NCI-H128 (cell line): ENCODE data around the gene LPP.

ENCODE experiments used
- DNase-seq: peaks from one replicate; lab custom pipeline; 2025; ENCODE audit not compliant: unreplicated experiment; lab: John Stamatoyannopoulos, UW

The LPP gene

GRCh38 chr3:188759336-188760005 lies 605.5 kb downstream of the LPP start:
- DNase-seq = no peak

GRCh38 chr3:188760408-188760807 lies 606.5 kb downstream of the LPP start:
- DNase-seq = no peak

GRCh38 chr3:188761439-188761838 lies 607.5 kb downstream of the LPP start:
- no peak for DNase-seq

GRCh38 chr3:188761964-188762363 lies 608.0 kb downstream of the LPP start:
- DNase-seq = no peak

- DNase-seq = no peak
These were observed 610.7 kb downstream of the LPP start for GRCh38 chr3:188764609-188765008.

GRCh38 chr3:188769831-188770230 lies 615.9 kb downstream of the LPP start:
- no peak for DNase-seq

- no peak for DNase-seq
These were observed 618.9 kb downstream of the LPP start for GRCh38 chr3:188772886-188773285.

- no peak for DNase-seq
These were observed 621.5 kb downstream of the LPP start for GRCh38 chr3:188775412-188775811.

GRCh38 chr3:188776447-188776846 lies 622.5 kb downstream of the LPP start:
- DNase-seq = no peak

GRCh38 chr3:188778091-188778852 lies 624.3 kb downstream of the LPP start:
- no peak for DNase-seq

GRCh38 chr3:188779281-188779980 lies 625.5 kb downstream of the LPP start:
- no peak for DNase-seq

- DNase-seq = no peak
These were observed 626.5 kb downstream of the LPP start for GRCh38 chr3:188780193-188781147.

GRCh38 chr3:188782613-188783124 lies 628.7 kb downstream of the LPP start:
- DNase-seq = no peak

GRCh38 chr3:188786424-188786823 lies 632.5 kb downstream of the LPP start:
- no peak for DNase-seq

GRCh38 chr3:188788621-188789081 lies 634.7 kb downstream of the LPP start:
- no peak for DNase-seq

- no peak for DNase-seq
These were observed 635.3 kb downstream of the LPP start for GRCh38 chr3:188789251-188789650.

GRCh38 chr3:188791311-188791710 lies 637.4 kb downstream of the LPP start:
- no peak for DNase-seq

- DNase-seq = no peak
These were observed 638.8 kb downstream of the LPP start for GRCh38 chr3:188792793-188793192.

- DNase-seq = no peak
These were observed 642.2 kb downstream of the LPP start for GRCh38 chr3:188796122-188796631.

- no peak for DNase-seq
These were observed 643.1 kb downstream of the LPP start for GRCh38 chr3:188797045-188797444.
